Measurements from ENCODE around the gene WWTR1. TPM values are rescaled to one million over a fixed set of nuclear protein-coding genes. Genes with fewer than 3 reads are reported as not detected.

WWTR1 gene
- total RNA-seq, 2 donors from 2014 or later, result 17.3 to 18.5 TPM

DNA sequence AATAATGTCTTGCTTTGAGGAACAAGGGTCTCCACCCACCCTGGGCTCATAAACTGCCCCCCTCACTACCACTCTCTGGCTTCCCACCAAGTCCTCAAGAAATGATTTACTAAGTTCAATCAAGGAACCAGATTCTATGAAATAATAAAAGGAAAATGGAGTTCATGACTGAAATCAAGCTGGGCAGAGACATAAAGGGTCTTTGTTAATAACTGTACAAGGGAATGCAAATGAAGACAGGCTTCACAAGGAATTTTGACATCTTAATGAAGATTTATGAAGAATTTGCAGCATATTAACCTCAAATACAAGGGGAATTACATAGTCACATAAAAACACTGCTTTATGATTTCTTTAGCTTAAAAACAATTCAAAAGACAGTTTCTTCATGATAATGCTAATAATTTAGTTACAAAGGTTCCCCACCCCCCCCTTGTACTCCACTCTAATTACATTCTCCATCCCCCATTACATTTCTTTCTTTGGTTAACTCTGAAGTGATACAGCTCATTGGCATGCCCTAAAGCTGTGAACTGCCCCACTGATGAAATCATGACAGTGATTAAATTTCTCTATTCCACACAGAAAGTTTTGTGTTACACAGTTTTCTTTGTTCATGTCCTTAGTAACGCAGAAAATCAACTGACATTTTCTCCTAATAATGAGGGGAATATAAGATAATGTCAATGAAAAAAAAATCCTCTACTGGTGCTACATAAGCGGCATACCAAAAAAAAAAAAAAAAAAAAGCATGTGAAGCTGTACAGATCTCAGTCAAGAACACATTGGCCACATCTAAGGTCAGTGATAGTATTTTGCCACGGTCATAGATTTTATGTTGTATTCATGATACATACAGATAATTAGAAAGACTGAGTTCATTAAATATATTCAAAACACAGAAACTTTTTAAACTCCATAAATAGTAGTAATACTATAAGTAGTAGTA lies 54.4 kb downstream of the WWTR1 start:
- H3K4me1 ChIP-seq (ENCODE audit: control insufficient read depth, insufficient read depth, low read length), result peaks cover 4% of the 10 kb centered on the region
- H3K36me3 ChIP-seq (ENCODE audit: control insufficient read depth, insufficient read depth, low read length), result peaks cover 3% of the 10 kb centered on the region
- no peak overlapping the region for H3K4me3 ChIP-seq (ENCODE audit: low read length)
- peak overlapping the region; percentile 77 for H3K27ac ChIP-seq (ENCODE audit: low read depth, low read length)
- WGBS, 2 experiments (ENCODE audit: insufficient coverage in 1 of 2, insufficient read length in 1 of 2), result 86% methylated on average over 2 of the region's 3 CpGs; no CpG with 5 or more reads in 1 of the 2 experiments
- TF ChIP-seq, protein P1, sequence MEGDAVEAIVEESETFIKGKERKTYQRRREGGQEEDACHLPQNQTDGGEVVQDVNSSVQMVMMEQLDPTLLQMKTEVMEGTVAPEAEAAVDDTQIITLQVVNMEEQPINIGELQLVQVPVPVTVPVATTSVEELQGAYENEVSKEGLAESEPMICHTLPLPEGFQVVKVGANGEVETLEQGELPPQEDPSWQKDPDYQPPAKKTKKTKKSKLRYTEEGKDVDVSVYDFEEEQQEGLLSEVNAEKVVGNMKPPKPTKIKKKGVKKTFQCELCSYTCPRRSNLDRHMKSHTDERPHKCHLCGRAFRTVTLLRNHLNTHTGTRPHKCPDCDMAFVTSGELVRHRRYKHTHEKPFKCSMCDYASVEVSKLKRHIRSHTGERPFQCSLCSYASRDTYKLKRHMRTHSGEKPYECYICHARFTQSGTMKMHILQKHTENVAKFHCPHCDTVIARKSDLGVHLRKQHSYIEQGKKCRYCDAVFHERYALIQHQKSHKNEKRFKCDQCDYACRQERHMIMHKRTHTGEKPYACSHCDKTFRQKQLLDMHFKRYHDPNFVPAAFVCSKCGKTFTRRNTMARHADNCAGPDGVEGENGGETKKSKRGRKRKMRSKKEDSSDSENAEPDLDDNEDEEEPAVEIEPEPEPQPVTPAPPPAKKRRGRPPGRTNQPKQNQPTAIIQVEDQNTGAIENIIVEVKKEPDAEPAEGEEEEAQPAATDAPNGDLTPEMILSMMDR (conservative IDR thresholded peaks at IDR 0.05), result no peak
- Mint-ChIP-seq H3K4me3 (no peak overlapping the region), H3K4me1 (peaks cover 20% of the 10 kb centered on the region), H3K27me3 (ENCODE audit: insufficient read depth) (no peaks in the 10 kb centered on the region), H3K9me3 (no peaks in the 10 kb centered on the region), H3K36me3 (ENCODE audit: low read depth) (peaks cover 3% of the 10 kb centered on the region), H3K27ac (no peak overlapping the region)
- DNase-seq, result no peak
- no peak overlapping the region for H3K9ac ChIP-seq (ENCODE audit: extremely low read depth, low read length, poor library complexity, severe bottlenecking)
- H3K9me3 ChIP-seq (ENCODE audit: control insufficient read depth, low read length), result no peaks in the 10 kb centered on the region
- H3K27me3 ChIP-seq (ENCODE audit: control insufficient read depth, insufficient read depth, low read length, poor library complexity, severe bottlenecking), result no peaks in the 10 kb centered on the region

DNA sequence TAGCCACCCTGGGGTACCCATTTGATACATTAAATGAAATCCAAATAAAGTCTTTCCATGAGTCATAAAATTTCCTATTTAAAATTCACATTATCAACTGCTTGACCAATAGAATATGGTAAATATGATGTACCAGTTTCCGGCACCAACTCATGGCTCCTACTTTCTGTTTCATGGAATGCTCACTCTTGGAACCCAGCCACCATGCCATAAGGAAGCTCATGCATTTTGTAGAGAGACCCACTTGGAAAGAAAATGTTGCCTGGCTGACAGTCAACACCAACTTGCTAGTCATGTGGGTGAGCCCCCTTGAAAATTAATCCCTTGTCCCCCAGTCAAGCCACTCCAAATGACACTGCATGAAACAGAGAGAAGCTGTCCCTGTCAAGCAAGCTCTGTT lies 57.2 kb downstream of the WWTR1 start:
- Histone ChIP-seq H3K9ac (ENCODE audit: extremely low read depth, low read length, poor library complexity, severe bottlenecking) (no peak overlapping the region), H3K4me3 (ENCODE audit: low read length) (no peak overlapping the region), H3K9me3 (ENCODE audit: control insufficient read depth, low read length) (no peaks in the 10 kb centered on the region), H3K27me3 (ENCODE audit: control insufficient read depth, insufficient read depth, low read length, poor library complexity, severe bottlenecking) (no peaks in the 10 kb centered on the region), H3K27ac (ENCODE audit: low read depth, low read length) (no peak overlapping the region), H3K36me3 (ENCODE audit: control insufficient read depth, insufficient read depth, low read length) (peaks cover 6% of the 10 kb centered on the region), H3K4me1 (ENCODE audit: control insufficient read depth, insufficient read depth, low read length) (peaks cover 4% of the 10 kb centered on the region)
- WGBS, 2 experiments (ENCODE audit: insufficient coverage in 1 of 2, insufficient read length in 1 of 2), result 89% methylated on average over 1 of the region's 1 CpG; no CpG with 5 or more reads in 1 of the 2 experiments
- Mint-ChIP-seq H3K27me3 (ENCODE audit: insufficient read depth) (no peaks in the 10 kb centered on the region), H3K36me3 (ENCODE audit: low read depth) (no peaks in the 10 kb centered on the region), H3K4me1 (peaks cover 17% of the 10 kb centered on the region), H3K9me3 (no peaks in the 10 kb centered on the region), H3K4me3 (no peak overlapping the region), H3K27ac (no peak overlapping the region)
- TF ChIP-seq, protein P1 (conservative IDR thresholded peaks at IDR 0.05), result no peak
- no peak for DNase-seq

GRCh38 chr3:149599236-149599635 lies 58.6 kb downstream of the WWTR1 start:
- Mint-ChIP-seq H3K27ac (no peak overlapping the region), H3K4me3 (no peak overlapping the region), H3K36me3 (ENCODE audit: low read depth) (no peaks in the 10 kb centered on the region), H3K4me1 (peaks cover 10% of the 10 kb centered on the region), H3K27me3 (ENCODE audit: insufficient read depth) (no peaks in the 10 kb centered on the region), H3K9me3 (no peaks in the 10 kb centered on the region)
- Histone ChIP-seq H3K27ac (ENCODE audit: low read depth, low read length) (no peak overlapping the region), H3K4me1 (ENCODE audit: control insufficient read depth, insufficient read depth, low read length) (peaks cover 3% of the 10 kb centered on the region), H3K27me3 (ENCODE audit: control insufficient read depth, insufficient read depth, low read length, poor library complexity, severe bottlenecking) (no peaks in the 10 kb centered on the region), H3K9me3 (ENCODE audit: control insufficient read depth, low read length) (no peaks in the 10 kb centered on the region), H3K36me3 (ENCODE audit: control insufficient read depth, insufficient read depth, low read length) (peaks cover 6% of the 10 kb centered on the region), H3K9ac (ENCODE audit: extremely low read depth, low read length, poor library complexity, severe bottlenecking) (no peak overlapping the region), H3K4me3 (ENCODE audit: low read length) (no peak overlapping the region)
- TF ChIP-seq, protein P1 (conservative IDR thresholded peaks at IDR 0.05), result no peak
- WGBS, 2 experiments (ENCODE audit: insufficient coverage in 1 of 2, insufficient read length in 1 of 2), result 92 to 100% methylated on average over 1 to 2 of the region's 2 CpGs
- DNase-seq, result no peak

Measured in endodermal cell (in vitro differentiated cells).